HCT116 (cell line): ENCODE results near the gene SRRM2.

ENCODE experiments used
- ATF3 ChIP-seq: IDR thresholded peaks from 2 replicates; pipeline ENCODE4 v1.6.1; 2012
- EZH2 ChIP-seq: fragments of 200-600 bp; sonication (generic); IDR thresholded peaks from 2 replicates; pipeline ENCODE4 v1.6.1; 2017; ENCODE audit warnings: antibody characterized with exemption, mixed run types
- EZH2phosphoT487 ChIP-seq: fragments of 200-600 bp; IDR thresholded peaks from 2 replicates; pipeline ENCODE4 v1.6.1; 2018; ENCODE audit warnings: antibody characterized with exemption, borderline replicate concordance
- POLR2A ChIP-seq: IDR thresholded peaks from 2 replicates; pipeline ENCODE4 v1.7.0; 2011; ENCODE audit warnings: borderline replicate concordance; ENCODE audit not compliant: insufficient read depth, insufficient read length; ENCODE audit errors: extremely low read depth
- POLR2AphosphoS5 ChIP-seq: IDR thresholded peaks from 2 replicates; pipeline ENCODE4 v1.6.1; 2011; ENCODE audit warnings: mild to moderate bottlenecking, low read depth, low read length, moderate library complexity

GRCh38 chr16:2706611-2707311, 45.7 kb upstream of the SRRM2 start:
- no peak for TF ChIP-seq POLR2A
- TF ChIP-seq POLR2AphosphoS5, result no peak
- no peak for TF ChIP-seq EZH2
- no peak for TF ChIP-seq ATF3
- no peak for TF ChIP-seq EZH2phosphoT487
